GM18951 (cell line): Measurements from ENCODE around the gene ISG15.

ENCODE experiments used
- POLR2A ChIP-seq: IDR thresholded peaks from 4 replicates; pipeline ENCODE4 v1.6.1; 2011; ENCODE audit warnings: mild to moderate bottlenecking; ENCODE audit not compliant: insufficient read length, insufficient read depth; ENCODE audit errors: extremely low read depth
- in situ Hi-C: fragments of 300-500 bp; cut with MboI; formaldehyde crosslinking; loops from one replicate; pipeline ENCODE4 v1.12.0; 2022; ENCODE audit warnings: low sequenced_read_pairs, mixed read lengths, inconsistent platforms; ENCODE audit not compliant: unreplicated experiment

The ISG15 gene

GRCh38 chr1:1041873-1042272 lies 28.6 kb downstream of the ISG15 start:
- in situ Hi-C loops = no loop called here
- TF ChIP-seq POLR2A = no peak

GRCh38 chr1:1042835-1043234 lies 29.5 kb downstream of the ISG15 start:
- in situ Hi-C loops = no loop called here
- TF ChIP-seq POLR2A = no peak

DNA sequence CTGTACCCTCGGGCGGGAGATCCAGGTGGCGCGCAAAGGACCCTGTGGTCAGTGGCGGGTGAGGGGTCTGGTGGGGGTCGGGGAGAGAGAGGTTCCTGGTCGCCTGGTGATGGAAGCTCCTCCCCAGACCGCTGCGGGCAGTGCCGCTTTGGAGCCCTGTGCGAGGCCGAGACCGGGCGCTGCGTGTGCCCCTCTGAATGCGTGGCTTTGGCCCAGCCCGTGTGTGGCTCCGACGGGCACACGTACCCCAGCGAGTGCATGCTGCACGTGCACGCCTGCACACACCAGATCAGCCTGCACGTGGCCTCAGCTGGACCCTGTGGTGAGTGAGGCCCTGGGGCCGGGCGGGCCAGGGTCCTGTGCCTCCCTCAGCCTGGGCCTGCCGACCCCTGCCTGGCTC lies 30.1 kb downstream of the ISG15 start:
- no peak for TF ChIP-seq POLR2A
- in situ Hi-C loops = no loop called here

GRCh38 chr1:1043921-1044320 lies 30.6 kb downstream of the ISG15 start:
- TF ChIP-seq POLR2A = no peak
- in situ Hi-C loops = no loop called here

GRCh38 chr1:1044455-1045078 lies 31.3 kb downstream of the ISG15 start:
- in situ Hi-C loops = no loop called here
- TF ChIP-seq POLR2A = no peak

GRCh38 chr1:1045129-1045528 lies 31.8 kb downstream of the ISG15 start:
- in situ Hi-C loops = no loop called here
- no peak for TF ChIP-seq POLR2A

GRCh38 chr1:1046243-1046642 lies 32.9 kb downstream of the ISG15 start:
- in situ Hi-C loops = no loop called here
- TF ChIP-seq POLR2A = no peak

DNA sequence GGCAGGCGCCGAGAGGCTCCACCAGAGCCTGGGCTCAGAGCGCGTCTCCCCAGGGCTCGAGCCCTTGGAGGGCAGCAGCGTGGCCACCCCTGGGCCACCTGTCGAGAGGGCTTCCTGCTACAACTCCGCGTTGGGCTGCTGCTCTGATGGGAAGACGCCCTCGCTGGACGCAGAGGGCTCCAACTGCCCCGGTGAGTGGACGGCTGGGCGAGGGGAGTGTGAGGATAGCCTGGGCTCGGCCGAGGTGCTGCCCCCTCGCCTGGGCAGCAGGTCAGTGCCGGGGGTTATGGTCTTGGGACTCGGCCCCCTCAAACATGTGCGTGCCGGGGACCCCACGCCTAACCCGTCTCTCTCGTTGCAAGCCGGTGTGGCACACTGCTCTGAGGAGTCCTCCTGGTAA lies 33.5 kb downstream of the ISG15 start:
- in situ Hi-C loops = no loop called here
- TF ChIP-seq POLR2A = no peak

- in situ Hi-C loops = no loop called here
- no peak for TF ChIP-seq POLR2A
Observed at GRCh38 chr1:1047407-1047806, 34.1 kb downstream of the ISG15 start.

DNA sequence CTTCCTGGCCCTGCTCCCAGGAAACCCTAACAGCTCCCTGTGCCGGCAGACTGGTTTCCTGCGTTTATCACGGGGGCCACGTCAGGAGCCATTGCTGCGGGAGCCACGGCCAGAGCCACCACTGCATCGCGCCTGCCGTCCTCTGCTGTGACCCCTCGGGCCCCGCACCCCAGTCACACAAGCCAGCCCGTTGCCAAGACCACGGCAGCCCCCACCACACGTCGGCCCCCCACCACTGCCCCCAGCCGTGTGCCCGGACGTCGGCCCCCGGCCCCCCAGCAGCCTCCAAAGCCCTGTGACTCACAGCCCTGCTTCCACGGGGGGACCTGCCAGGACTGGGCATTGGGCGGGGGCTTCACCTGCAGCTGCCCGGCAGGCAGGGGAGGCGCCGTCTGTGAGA lies 34.7 kb downstream of the ISG15 start:
- in situ Hi-C loops = no loop called here

DNA sequence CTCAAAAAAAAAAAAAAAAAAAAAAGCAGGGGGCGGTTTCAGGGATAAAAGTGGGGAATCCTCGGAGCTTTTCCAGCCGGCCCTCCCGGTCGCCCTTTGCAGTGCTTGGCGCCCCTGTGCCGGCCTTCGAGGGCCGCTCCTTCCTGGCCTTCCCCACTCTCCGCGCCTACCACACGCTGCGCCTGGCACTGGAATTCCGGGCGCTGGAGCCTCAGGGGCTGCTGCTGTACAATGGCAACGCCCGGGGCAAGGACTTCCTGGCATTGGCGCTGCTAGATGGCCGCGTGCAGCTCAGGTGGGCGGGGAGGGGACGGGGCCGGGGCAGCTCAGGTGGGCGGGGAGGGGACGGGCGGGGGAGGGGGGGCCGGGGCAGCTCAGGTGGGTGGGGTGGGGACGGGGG lies 35.5 kb downstream of the ISG15 start:
- in situ Hi-C loops = no loop called here
- TF ChIP-seq POLR2A = no peak

More for the DNA sequence above, 34.7 kb downstream of the ISG15 start:
- no peak for TF ChIP-seq POLR2A

DNA sequence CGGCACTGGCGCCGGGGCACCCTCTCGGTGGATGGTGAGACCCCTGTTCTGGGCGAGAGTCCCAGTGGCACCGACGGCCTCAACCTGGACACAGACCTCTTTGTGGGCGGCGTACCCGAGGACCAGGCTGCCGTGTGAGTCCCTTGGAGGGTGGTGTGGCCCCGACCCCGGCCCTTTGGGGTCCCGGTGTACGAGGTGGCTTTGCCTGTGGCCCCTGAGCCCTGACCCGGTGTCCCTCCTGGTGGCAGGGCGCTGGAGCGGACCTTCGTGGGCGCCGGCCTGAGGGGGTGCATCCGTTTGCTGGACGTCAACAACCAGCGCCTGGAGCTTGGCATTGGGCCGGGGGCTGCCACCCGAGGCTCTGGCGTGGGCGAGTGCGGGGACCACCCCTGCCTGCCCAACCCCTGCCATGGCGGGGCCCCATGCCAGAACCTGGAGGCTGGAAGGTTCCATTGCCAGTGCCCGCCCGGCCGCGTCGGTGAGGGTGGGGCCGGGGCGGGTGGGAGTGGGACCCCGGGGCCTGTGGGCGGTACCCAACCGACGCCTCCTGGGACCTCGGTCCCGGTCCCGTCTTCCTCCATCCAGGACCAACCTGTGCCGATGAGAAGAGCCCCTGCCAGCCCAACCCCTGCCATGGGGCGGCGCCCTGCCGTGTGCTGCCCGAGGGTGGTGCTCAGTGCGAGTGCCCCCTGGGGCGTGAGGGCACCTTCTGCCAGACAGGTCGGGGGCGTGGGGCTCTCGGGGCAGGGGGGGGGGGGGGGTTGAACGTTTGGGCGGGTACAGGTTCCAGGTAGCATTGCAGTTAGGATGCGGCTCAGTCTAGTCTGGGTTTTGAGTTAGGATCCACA lies 36.2 kb downstream of the ISG15 start:
- TF ChIP-seq POLR2A = no peak
- in situ Hi-C loops = no loop called here

GRCh38 chr1:1050577-1051052 lies 37.3 kb downstream of the ISG15 start:
- in situ Hi-C loops = no loop called here
- no peak for TF ChIP-seq POLR2A
